ES-I3 (cell line): Measurements from ENCODE around the gene DNAJC16.

ENCODE experiments used
- H3K36me3 ChIP-seq: 2 replicates; pipeline ENCODE4 v1.6.1; 2013; ENCODE audit warnings: mild to moderate bottlenecking, low read length, control low read depth, moderate library complexity; ENCODE audit not compliant: insufficient read depth
- H3K4me1 ChIP-seq: 2 replicates; pipeline ENCODE4 v1.6.1; 2013; ENCODE audit warnings: mild to moderate bottlenecking, control low read depth, low read length; ENCODE audit not compliant: insufficient read depth
- H3K9ac ChIP-seq: 2 replicates; pipeline ENCODE4 v1.6.1; 2013; ENCODE audit warnings: low read depth, mild to moderate bottlenecking, low read length, moderate library complexity
- H3K9me3 ChIP-seq: 2 replicates; pipeline ENCODE4 v1.6.1; 2013; ENCODE audit warnings: mild to moderate bottlenecking, low read length, moderate library complexity; ENCODE audit not compliant: control insufficient read depth, insufficient read depth

The DNAJC16 gene

GRCh38 chr1:15622712-15623373 lies 96.2 kb downstream of the DNAJC16 start:
- Histone ChIP-seq H3K9ac (no peak overlapping the region), H3K4me1 (peaks cover 4% of the 10 kb centered on the region; the same call in 1 of the 2 replicates), H3K36me3 (peaks cover 6% of the 10 kb centered on the region; the same call in 1 of the 2 replicates), H3K9me3 (no peaks in the 10 kb centered on the region)

GRCh38 chr1:15623435-15623834 lies 96.8 kb downstream of the DNAJC16 start:
- H3K36me3 ChIP-seq: peaks cover 6% of the 10 kb centered on the region; the same call in 1 of the 2 replicates
- peaks cover 4% of the 10 kb centered on the region; the same call in 1 of the 2 replicates for H3K4me1 ChIP-seq
- H3K9ac ChIP-seq: no peak overlapping the region
- H3K9me3 ChIP-seq: no peaks in the 10 kb centered on the region

- Histone ChIP-seq H3K9me3 (no peaks in the 10 kb centered on the region), H3K4me1 (peaks cover 4% of the 10 kb centered on the region; the same call in 1 of the 2 replicates), H3K36me3 (peaks cover 6% of the 10 kb centered on the region; the same call in 1 of the 2 replicates), H3K9ac (no peak overlapping the region)
Measured at GRCh38 chr1:15624133-15624714, 97.6 kb downstream of the DNAJC16 start.

- Histone ChIP-seq H3K4me1 (no peaks in the 10 kb centered on the region), H3K36me3 (peaks cover 6% of the 10 kb centered on the region; the same call in 1 of the 2 replicates), H3K9me3 (no peaks in the 10 kb centered on the region), H3K9ac (no peak overlapping the region)
Measured at GRCh38 chr1:15625056-15625917, 98.6 kb downstream of the DNAJC16 start.
